Measurements from ENCODE around the gene KIAA0513.

DNA sequence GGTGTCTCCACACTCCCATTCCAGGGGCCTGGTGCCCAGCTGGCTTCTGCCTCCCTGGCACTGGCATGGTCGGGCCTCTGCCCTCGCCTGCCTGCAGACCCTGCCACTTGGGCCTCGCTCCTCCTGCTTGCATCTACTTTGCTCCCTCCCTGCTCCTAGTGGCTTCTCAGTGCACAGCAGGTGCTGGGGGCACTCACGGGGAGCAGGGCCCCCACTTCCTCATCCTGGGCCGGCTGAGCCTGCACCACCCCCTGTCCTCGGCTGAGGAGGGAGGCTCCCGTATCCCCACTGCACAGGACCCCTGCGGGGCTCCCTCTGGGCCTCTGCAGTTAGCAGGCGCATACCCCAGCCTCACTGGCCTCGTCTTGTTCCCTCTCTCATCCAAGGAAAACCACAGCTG lies 49.4 kb downstream of the KIAA0513 start:
- no peak for TF ChIP-seq ASH2L (IDR thresholded peaks at IDR 0.05; ENCODE audit: insufficient read length, low read depth, low read length)
- no peak for TF ChIP-seq NFE2L1 (CRISPR knock-in tag; IDR thresholded peaks at IDR 0.05; ENCODE audit: borderline replicate concordance)
- no peak for TF ChIP-seq EP300 (IDR thresholded peaks at IDR 0.05; ENCODE audit: low read depth in 2 of 2, low read length in 2 of 2)
- no peak for TF ChIP-seq EP300 (CRISPR knock-in tag; IDR thresholded peaks at IDR 0.05; ENCODE audit: borderline replicate concordance)
- no peak for TF ChIP-seq GZF1 (CRISPR knock-in tag; IDR thresholded peaks at IDR 0.05)
- TF ChIP-seq KAT2B (IDR thresholded peaks at IDR 0.05; ENCODE audit: borderline replicate concordance, low read depth, low read length), result no peak
- no peak for TF ChIP-seq POLR2A (IDR thresholded peaks at IDR 0.05; ENCODE audit: insufficient read depth in 1 of 2, low read depth in 2 of 2, low read length in 2 of 2)
- TF ChIP-seq, protein P1, sequence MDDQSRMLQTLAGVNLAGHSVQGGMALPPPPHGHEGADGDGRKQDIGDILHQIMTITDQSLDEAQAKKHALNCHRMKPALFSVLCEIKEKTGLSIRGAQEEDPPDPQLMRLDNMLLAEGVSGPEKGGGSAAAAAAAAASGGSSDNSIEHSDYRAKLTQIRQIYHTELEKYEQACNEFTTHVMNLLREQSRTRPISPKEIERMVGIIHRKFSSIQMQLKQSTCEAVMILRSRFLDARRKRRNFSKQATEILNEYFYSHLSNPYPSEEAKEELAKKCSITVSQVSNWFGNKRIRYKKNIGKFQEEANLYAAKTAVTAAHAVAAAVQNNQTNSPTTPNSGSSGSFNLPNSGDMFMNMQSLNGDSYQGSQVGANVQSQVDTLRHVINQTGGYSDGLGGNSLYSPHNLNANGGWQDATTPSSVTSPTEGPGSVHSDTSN (CRISPR knock-in tag; IDR thresholded peaks at IDR 0.05; ENCODE audit: borderline replicate concordance), result no peak
- TF ChIP-seq ATF1 (CRISPR knock-in tag; IDR thresholded peaks at IDR 0.05), result no peak
- TF ChIP-seq RFX5 (IDR thresholded peaks at IDR 0.05; ENCODE audit: low read depth, low read length), result no peak
- TF ChIP-seq, protein P2, sequence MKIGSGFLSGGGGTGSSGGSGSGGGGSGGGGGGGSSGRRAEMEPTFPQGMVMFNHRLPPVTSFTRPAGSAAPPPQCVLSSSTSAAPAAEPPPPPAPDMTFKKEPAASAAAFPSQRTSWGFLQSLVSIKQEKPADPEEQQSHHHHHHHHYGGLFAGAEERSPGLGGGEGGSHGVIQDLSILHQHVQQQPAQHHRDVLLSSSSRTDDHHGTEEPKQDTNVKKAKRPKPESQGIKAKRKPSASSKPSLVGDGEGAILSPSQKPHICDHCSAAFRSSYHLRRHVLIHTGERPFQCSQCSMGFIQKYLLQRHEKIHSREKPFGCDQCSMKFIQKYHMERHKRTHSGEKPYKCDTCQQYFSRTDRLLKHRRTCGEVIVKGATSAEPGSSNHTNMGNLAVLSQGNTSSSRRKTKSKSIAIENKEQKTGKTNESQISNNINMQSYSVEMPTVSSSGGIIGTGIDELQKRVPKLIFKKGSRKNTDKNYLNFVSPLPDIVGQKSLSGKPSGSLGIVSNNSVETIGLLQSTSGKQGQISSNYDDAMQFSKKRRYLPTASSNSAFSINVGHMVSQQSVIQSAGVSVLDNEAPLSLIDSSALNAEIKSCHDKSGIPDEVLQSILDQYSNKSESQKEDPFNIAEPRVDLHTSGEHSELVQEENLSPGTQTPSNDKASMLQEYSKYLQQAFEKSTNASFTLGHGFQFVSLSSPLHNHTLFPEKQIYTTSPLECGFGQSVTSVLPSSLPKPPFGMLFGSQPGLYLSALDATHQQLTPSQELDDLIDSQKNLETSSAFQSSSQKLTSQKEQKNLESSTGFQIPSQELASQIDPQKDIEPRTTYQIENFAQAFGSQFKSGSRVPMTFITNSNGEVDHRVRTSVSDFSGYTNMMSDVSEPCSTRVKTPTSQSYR (CRISPR knock-in tag; IDR thresholded peaks at IDR 0.05; ENCODE audit: borderline replicate concordance), result no peak

Measured in HepG2 (cell line).